Left renal pelvis (tissue), 4 donors: ENCODE measurements around the gene KLC1. TPM values are rescaled to one million over a fixed set of nuclear protein-coding genes. Genes with fewer than 3 reads are reported as not detected.
"Not testable (repeated sequence)": the region's sequence is repeated elsewhere in the genome, so short reads cannot be mapped to it uniquely, and the experiment has no call there.

ENCODE experiments used
- DNase-seq, 4 donors: peaks; one replicate each; pipeline ENCODE4 v3.0.0-alpha.2; 2013; ENCODE audit warnings: low read depth in 4 of 4, low spot score in 3 of 4
- polyA plus RNA-seq, 4 donors: library from polyadenylated mRNA; unstranded; fragments of 120-200 nt; gene quantifications; one replicate each; pipeline ENCODE4 v1.2.1, GENCODE V29; 2013; ENCODE audit not compliant: insufficient read length in 4 of 4

Gene KLC1
- polyA plus RNA-seq, 4 donors: 74.6 to 154 (median 106) TPM

- DNase-seq: no peak
Observed at GRCh38 chr14:103687712-103688111, 58.7 kb downstream of the KLC1 start.

- no peak for DNase-seq
Observed at GRCh38 chr14:103688441-103688840, 59.4 kb downstream of the KLC1 start.

- DNase-seq: no peak
Observed at GRCh38 chr14:103688906-103689902, 60.2 kb downstream of the KLC1 start.

GRCh38 chr14:103690332-103690731 lies 61.3 kb downstream of the KLC1 start:
- no peak for DNase-seq

GRCh38 chr14:103691655-103692054 lies 62.6 kb downstream of the KLC1 start:
- DNase-seq: not testable (repeated sequence)

GRCh38 chr14:103692159-103692558 lies 63.1 kb downstream of the KLC1 start:
- DNase-seq: no peak

GRCh38 chr14:103692871-103693270 lies 63.9 kb downstream of the KLC1 start:
- no peak for DNase-seq

GRCh38 chr14:103693515-103693914 lies 64.5 kb downstream of the KLC1 start:
- DNase-seq: no peak

GRCh38 chr14:103694572-103695026 lies 65.6 kb downstream of the KLC1 start:
- no peak for DNase-seq

GRCh38 chr14:103695296-103696069 lies 66.5 kb downstream of the KLC1 start:
- no peak for DNase-seq

- DNase-seq: no peak
Observed at GRCh38 chr14:103696070-103696402, 67.0 kb downstream of the KLC1 start.

- DNase-seq: no peak
Observed at GRCh38 chr14:103696466-103697071, 67.6 kb downstream of the KLC1 start.

- DNase-seq: no peak
Observed at GRCh38 chr14:103697206-103697602, 68.2 kb downstream of the KLC1 start.

- no peak for DNase-seq
Observed at GRCh38 chr14:103697603-103698379, 68.8 kb downstream of the KLC1 start.

- no peak for DNase-seq
Observed at GRCh38 chr14:103698380-103699260, 69.6 kb downstream of the KLC1 start.

GRCh38 chr14:103699261-103699661 lies 70.2 kb downstream of the KLC1 start:
- no peak for DNase-seq

GRCh38 chr14:103699901-103700752 lies 71.1 kb downstream of the KLC1 start:
- DNase-seq: no peak

GRCh38 chr14:103700753-103701490 lies 71.9 kb downstream of the KLC1 start:
- no peak for DNase-seq
